IMR-90 (cell line): Measurements from ENCODE around the gene HMX2.
"Not testable (repeated sequence)": the region's sequence is repeated elsewhere in the genome, so short reads cannot be mapped to it uniquely, and the experiment has no call there.

Experiments used
- CEBPB ChIP-seq: IDR thresholded peaks from 2 replicates; pipeline ENCODE4 v1.6.1; 2012; ENCODE audit warnings: low read depth, low read length, improper control_type of control experiment
- FOS ChIP-seq: fragments of 150-350 bp; IDR thresholded peaks from 2 replicates; pipeline ENCODE4 v1.6.1; 2016; ENCODE audit warnings: low read depth, low read length
- MXI1 ChIP-seq: IDR thresholded peaks from 2 replicates; pipeline ENCODE4 v1.6.1; 2012; ENCODE audit warnings: low read depth, mild to moderate bottlenecking, low read length, moderate library complexity, borderline replicate concordance
- NFE2L2 ChIP-seq: fragments of 150-350 bp; IDR thresholded peaks from 2 replicates; pipeline ENCODE4 v1.6.1; 2016; ENCODE audit warnings: low read depth, mild to moderate bottlenecking, low read length
- POLR2A ChIP-seq: IDR thresholded peaks from 2 replicates; pipeline ENCODE4 v1.6.1; 2012; ENCODE audit warnings: mild to moderate bottlenecking, low read depth, low read length
- RFX5 ChIP-seq: IDR thresholded peaks from 2 replicates; pipeline ENCODE4 v1.8.0; 2012; ENCODE audit warnings: low read depth, mild to moderate bottlenecking, low read length, moderate library complexity
- TF ChIP-seq, protein P1 (sequence below): conservative IDR thresholded peaks from 2 replicates; pipeline ENCODE4 v1.5.1; 2012; ENCODE audit warnings: mild to moderate bottlenecking, low read depth, low read length, improper control_type of control experiment
- TF ChIP-seq, protein P2 (sequence below): fragments of 150-350 bp; IDR thresholded peaks from 2 replicates; pipeline ENCODE4 v1.6.1; 2016; ENCODE audit warnings: low read depth, mild to moderate bottlenecking, low read length, moderate library complexity, borderline replicate concordance

DNA sequence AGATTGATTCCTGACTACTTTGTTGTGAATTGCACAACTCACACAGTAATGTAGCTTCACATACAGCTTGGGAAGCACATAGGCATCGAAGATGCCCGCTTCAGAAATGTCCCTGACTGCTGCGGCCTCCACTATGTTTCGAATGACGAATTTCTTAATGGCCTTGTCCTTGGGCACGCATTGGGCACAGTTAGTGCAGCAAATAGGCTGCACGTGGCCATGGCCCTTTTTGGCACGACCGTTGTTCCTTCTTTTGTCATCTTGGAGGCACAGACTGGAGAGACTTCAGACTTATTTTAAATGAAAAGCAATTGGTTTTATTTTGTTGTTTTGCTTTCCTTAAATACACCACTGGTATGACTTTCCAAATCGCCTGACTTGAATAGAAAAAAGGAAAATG is 23.7 kb downstream of the HMX2 start:
- not testable (repeated sequence) for TF ChIP-seq MXI1, CEBPB, POLR2A, NFE2L2, FOS, RFX5
- TF ChIP-seq, protein P1, sequence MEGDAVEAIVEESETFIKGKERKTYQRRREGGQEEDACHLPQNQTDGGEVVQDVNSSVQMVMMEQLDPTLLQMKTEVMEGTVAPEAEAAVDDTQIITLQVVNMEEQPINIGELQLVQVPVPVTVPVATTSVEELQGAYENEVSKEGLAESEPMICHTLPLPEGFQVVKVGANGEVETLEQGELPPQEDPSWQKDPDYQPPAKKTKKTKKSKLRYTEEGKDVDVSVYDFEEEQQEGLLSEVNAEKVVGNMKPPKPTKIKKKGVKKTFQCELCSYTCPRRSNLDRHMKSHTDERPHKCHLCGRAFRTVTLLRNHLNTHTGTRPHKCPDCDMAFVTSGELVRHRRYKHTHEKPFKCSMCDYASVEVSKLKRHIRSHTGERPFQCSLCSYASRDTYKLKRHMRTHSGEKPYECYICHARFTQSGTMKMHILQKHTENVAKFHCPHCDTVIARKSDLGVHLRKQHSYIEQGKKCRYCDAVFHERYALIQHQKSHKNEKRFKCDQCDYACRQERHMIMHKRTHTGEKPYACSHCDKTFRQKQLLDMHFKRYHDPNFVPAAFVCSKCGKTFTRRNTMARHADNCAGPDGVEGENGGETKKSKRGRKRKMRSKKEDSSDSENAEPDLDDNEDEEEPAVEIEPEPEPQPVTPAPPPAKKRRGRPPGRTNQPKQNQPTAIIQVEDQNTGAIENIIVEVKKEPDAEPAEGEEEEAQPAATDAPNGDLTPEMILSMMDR, result not testable (repeated sequence)
- TF ChIP-seq, protein P2, sequence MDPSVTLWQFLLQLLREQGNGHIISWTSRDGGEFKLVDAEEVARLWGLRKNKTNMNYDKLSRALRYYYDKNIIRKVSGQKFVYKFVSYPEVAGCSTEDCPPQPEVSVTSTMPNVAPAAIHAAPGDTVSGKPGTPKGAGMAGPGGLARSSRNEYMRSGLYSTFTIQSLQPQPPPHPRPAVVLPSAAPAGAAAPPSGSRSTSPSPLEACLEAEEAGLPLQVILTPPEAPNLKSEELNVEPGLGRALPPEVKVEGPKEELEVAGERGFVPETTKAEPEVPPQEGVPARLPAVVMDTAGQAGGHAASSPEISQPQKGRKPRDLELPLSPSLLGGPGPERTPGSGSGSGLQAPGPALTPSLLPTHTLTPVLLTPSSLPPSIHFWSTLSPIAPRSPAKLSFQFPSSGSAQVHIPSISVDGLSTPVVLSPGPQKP, result not testable (repeated sequence)
